Activated naive CD4-positive, alpha-beta T cell treated with anti-CD3 and anti-CD28 coated beads, Interleukin-2, amount 50 U/mL, for 24 hours (primary cell): ENCODE data around the gene SKIDA1.

ENCODE experiments used
- H3K27ac Mint-ChIP-seq: one replicate; pipeline ENCODE4 v1.8.0; 2021; ENCODE audit warnings: mild to moderate bottlenecking, mixed read lengths
- H3K27me3 Mint-ChIP-seq: one replicate; pipeline ENCODE4 v1.8.0; 2021; ENCODE audit warnings: mixed read lengths
- H3K36me3 Mint-ChIP-seq: one replicate; pipeline ENCODE4 v1.8.0; 2021; ENCODE audit warnings: mixed read lengths
- H3K4me1 Mint-ChIP-seq: one replicate; pipeline ENCODE4 v1.8.0; 2021; ENCODE audit warnings: mixed read lengths
- H3K4me3 Mint-ChIP-seq: one replicate; pipeline ENCODE4 v1.8.0; 2021; ENCODE audit warnings: mild to moderate bottlenecking, mixed read lengths
- H3K9me3 Mint-ChIP-seq: one replicate; pipeline ENCODE4 v1.8.0; 2021; ENCODE audit warnings: mixed read lengths

SKIDA1 gene

DNA sequence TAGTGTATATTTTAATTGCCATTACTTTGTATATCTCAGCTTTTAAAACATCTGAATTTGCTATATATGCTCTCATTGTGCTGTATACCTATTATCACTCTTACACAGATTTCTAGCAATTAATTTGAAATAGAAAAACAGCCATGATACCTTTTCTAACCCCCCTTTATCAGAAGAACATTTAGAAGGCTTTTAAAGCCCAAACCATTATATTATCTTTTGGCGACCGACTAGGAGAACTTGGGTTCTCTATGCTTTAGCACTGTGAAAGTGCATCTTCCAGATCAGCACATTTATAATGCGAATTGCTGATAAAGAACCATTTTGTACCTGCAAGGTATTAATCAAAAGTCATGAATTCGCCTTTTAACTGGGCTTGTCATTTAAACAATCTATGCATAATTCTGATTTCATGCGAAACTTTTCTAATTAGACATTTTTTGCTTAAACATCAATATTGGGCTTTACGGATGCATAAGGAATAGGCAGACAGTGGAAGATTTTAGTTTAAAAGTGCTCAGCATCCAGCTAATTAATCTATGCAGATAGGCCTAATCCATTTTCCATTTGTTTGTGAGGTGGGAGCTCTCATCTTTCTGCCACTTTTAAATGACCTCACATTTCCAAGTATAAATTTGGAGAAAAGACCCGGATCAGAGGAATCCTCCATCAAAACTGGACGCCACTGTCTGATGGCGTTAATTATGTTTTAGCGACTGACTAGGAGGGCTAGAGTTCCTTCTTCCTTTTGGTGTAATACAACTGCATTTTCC is 7.4 kb upstream of the SKIDA1 start:
- peaks cover 2% of the 10 kb centered on the region for H3K36me3 Mint-ChIP-seq
- no peaks in the 10 kb centered on the region for H3K9me3 Mint-ChIP-seq
- peak overlapping the region; percentile 93 for H3K4me3 Mint-ChIP-seq
- peak overlapping the region; percentile 97 for H3K27ac Mint-ChIP-seq
- H3K27me3 Mint-ChIP-seq = no peaks in the 10 kb centered on the region
- H3K4me1 Mint-ChIP-seq = peaks cover 45% of the 10 kb centered on the region

DNA sequence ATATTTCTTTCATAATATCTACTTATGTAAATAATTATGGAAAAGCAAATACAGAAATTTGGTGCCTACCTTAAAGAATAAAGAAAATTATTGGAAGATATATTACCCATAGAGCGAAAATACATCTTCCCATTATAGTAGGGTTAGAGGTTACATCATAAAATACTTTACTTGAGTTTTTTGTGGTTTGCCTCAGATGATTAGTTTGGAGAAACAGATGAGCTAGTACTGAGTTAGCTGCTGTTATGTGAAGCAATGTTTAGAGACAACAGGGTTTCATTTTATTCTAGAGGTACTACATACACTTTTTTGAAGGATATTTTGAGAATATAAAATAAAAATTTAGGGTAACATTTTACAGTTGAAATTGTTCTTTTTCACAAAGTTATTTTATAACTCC is 5.7 kb upstream of the SKIDA1 start:
- no peaks in the 10 kb centered on the region for H3K9me3 Mint-ChIP-seq
- no peak overlapping the region for H3K27ac Mint-ChIP-seq
- H3K4me1 Mint-ChIP-seq = peaks cover 50% of the 10 kb centered on the region

DNA sequence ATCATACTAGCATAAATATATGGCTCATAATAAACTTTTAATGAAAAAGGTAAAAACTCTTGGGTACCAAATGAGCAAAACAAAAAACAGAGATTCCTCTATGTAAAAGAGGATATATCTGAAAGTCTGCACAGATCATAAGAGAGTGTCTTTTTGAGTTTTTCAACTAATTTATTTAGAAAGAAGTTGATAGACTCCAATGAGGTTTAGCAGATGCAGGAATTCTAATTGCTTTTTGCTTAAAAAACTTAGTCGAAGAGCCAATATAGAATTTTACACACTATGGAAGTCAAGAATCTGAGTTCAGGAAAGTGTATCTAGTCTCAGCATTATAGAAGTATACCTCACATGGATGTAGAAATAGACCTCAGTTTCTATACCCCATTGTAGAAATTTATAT is 5.2 kb upstream of the SKIDA1 start:
- H3K27ac Mint-ChIP-seq = no peak overlapping the region
- H3K9me3 Mint-ChIP-seq = no peaks in the 10 kb centered on the region

More for the DNA sequence above, 5.7 kb upstream of the SKIDA1 start:
- H3K27me3 Mint-ChIP-seq = peaks cover 4% of the 10 kb centered on the region
- no peak overlapping the region for H3K4me3 Mint-ChIP-seq
- peaks cover 2% of the 10 kb centered on the region for H3K36me3 Mint-ChIP-seq

DNA sequence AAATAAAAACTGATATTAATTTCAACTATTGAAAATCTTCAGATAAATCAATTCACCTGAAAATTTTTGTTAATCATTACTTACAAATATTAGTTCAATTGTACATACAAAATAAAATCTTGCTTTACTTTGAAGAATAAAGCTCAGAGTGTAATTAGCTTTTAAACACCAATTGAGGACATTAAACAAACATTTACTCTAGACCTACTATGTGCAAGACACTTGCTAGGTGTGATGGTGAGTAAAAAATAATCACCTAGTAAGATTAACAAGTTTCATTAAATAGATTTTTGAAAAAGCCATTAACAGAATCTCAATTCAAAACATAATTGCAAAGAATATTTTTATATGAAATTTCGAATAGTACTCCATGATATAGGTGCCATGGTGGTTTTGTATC is 4.7 kb upstream of the SKIDA1 start:
- Mint-ChIP-seq H3K36me3 (peaks cover 2% of the 10 kb centered on the region), H3K4me1 (peaks cover 50% of the 10 kb centered on the region), H3K27ac (no peak overlapping the region), H3K27me3 (peaks cover 7% of the 10 kb centered on the region), H3K9me3 (no peaks in the 10 kb centered on the region), H3K4me3 (no peak overlapping the region)

More for the DNA sequence above, 5.2 kb upstream of the SKIDA1 start:
- Mint-ChIP-seq H3K36me3 (peaks cover 2% of the 10 kb centered on the region), H3K27me3 (peaks cover 4% of the 10 kb centered on the region), H3K4me3 (no peak overlapping the region), H3K4me1 (peaks cover 48% of the 10 kb centered on the region)

DNA sequence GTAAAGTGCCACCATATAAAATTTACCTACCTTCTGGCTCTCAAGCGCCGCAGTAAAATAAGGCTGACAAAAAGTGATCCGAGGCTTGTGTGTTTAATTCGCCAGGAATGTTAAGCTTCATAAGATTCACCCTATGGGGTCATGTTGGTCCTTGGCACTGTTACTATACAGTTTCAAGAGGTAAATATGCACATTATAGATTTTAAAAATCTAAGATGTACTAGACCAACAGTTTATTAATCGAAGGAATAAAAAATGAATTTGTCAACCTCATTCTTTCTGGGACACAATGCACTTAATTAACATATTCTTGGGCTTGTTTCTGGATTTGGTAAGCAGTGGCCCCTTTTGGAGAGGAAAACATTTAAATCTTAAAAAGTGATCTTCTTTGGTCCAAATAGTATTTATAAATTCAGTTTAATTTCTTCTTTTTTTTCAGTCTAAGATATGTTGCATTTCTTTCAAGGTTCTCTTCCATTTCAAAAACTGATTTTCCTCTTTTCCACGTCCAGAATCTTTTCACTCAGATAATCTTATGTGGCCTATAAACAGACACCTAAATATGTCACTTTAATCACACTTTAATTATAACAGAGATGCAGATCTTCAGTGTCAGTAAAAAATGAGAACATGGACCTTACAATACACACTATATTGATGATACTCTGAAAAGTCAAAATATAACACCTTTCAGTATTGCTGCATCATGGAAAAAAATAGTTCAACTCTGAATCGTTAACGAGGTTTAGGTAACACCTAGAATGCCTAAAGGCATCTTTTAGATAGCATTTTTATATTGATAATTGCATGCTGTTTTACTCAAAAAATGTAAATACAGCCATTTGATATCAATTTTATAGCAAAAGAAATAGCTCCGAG is 3.8 kb upstream of the SKIDA1 start:
- Mint-ChIP-seq H3K9me3 (no peaks in the 10 kb centered on the region), H3K4me3 (no peak overlapping the region), H3K4me1 (peaks cover 57% of the 10 kb centered on the region)

DNA sequence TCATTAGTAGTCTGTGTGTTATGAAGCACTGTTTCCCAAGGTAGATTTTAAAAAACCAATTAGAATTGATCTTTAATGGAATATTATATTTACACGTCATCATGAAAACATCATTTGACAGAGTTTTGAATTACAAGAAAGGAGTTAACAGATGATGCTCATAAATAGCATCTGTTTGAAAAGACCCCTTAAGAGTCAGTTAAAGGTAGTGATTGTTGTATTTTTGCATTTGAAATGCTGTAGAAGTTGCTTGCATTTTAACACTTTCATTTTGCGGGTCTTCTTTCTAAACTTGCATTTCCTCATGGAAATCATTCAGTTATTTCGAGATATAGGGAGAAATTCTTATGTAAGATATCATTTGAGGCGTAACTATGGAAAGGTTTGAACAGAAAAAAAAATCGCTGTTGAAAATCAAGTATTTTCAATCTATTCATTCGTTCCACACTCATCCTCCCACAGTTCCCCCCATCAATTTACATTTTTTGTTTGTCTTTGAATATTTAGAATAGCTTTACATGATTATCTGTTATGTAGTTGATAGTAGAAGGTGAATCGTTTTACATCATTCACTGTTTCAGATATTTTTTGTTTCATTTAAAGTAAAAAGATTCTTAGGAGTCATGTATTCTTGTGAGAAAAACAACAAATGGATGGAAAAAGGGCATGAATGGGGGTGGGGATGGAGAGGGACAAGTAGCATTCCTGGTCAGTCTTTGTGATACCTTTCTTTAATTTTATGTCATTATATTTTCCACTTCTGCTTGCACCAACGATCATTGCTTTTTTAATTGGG is 3.0 kb upstream of the SKIDA1 start:
- peak overlapping the region; percentile 78 for H3K4me3 Mint-ChIP-seq
- H3K4me1 Mint-ChIP-seq = peaks cover 55% of the 10 kb centered on the region
- H3K27me3 Mint-ChIP-seq = peaks cover 13% of the 10 kb centered on the region
- H3K36me3 Mint-ChIP-seq = peaks cover 2% of the 10 kb centered on the region
- H3K9me3 Mint-ChIP-seq = no peaks in the 10 kb centered on the region
- H3K27ac Mint-ChIP-seq = peak overlapping the region; percentile 30

More for the DNA sequence above, 3.8 kb upstream of the SKIDA1 start:
- H3K27ac Mint-ChIP-seq = no peak overlapping the region
- peaks cover 2% of the 10 kb centered on the region for H3K36me3 Mint-ChIP-seq
- peaks cover 13% of the 10 kb centered on the region for H3K27me3 Mint-ChIP-seq

DNA sequence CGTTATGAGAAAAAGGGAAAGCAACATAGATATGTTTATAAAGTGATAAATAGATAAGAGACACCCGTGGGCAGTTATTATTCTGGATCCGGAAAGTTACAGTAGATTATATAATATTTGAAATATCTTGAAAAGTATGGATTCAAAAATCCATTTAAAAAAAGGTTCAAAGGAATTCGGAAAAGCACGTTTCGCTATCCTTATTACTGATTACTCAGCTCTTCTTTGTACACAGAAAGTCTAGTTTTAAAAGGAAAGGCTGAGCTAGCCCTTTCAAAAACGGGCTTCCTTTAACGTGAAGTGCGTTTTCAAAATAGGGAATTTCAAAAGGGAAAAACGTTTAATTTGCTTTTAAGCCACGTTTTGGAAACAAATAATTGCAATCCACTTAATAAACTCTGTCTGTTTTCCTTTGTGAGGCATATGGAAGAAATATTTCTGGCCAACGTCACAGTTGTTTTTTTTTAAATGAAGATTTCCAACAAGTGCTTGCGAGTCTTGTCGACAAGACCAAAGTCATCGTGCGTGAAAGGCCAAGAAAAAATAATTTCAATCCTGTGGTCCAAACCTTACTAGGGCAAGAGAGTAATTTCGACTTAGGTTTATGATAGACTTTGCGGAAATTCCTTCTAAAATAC is 2.2 kb upstream of the SKIDA1 start:
- Mint-ChIP-seq H3K27me3 (peaks cover 16% of the 10 kb centered on the region), H3K27ac (peak overlapping the region; percentile 30), H3K9me3 (no peaks in the 10 kb centered on the region), H3K36me3 (peaks cover 2% of the 10 kb centered on the region), H3K4me3 (peak overlapping the region; percentile 78), H3K4me1 (peaks cover 48% of the 10 kb centered on the region)

DNA sequence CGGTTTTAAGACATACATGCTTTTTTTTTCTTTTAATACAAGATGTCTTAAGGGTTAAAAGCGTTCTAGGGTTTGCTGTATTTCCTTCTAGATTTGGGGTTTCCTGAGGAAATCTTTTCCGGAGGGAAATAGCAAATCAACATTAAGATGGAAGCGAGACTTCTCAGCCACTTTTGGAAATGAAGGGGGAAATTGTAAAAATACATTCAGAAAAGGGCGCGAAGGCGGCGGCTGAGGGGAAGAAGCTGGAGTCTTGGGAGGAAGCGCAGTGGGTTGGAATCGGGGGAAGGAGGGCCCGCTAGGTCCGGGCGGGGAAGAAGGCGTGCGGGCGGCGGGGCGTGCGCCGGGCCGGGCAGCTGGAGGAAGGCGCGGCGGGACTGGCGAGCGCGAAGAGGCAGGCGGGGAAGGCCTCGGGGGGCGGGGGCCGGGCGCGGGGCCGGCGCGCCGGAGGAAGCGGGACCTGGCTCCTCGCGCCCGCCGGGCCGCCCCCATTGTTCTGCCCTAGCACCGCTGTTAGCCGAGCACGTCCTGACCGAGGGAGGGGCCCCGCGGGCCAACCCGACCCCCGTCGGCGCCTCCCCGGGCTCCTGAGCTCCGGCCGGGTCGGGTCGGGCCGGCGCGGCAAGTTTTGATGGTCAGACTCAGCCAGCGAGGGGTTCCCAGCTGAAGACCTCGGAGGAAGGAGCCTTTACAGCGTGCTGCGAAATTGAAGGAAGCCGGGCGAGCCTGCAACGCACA is 1.5 kb upstream of the SKIDA1 start:
- Mint-ChIP-seq H3K36me3 (peaks cover 2% of the 10 kb centered on the region), H3K4me3 (peak overlapping the region; percentile 95), H3K4me1 (peaks cover 45% of the 10 kb centered on the region), H3K27ac (peak overlapping the region; percentile 98), H3K27me3 (peaks cover 17% of the 10 kb centered on the region), H3K9me3 (no peaks in the 10 kb centered on the region)

DNA sequence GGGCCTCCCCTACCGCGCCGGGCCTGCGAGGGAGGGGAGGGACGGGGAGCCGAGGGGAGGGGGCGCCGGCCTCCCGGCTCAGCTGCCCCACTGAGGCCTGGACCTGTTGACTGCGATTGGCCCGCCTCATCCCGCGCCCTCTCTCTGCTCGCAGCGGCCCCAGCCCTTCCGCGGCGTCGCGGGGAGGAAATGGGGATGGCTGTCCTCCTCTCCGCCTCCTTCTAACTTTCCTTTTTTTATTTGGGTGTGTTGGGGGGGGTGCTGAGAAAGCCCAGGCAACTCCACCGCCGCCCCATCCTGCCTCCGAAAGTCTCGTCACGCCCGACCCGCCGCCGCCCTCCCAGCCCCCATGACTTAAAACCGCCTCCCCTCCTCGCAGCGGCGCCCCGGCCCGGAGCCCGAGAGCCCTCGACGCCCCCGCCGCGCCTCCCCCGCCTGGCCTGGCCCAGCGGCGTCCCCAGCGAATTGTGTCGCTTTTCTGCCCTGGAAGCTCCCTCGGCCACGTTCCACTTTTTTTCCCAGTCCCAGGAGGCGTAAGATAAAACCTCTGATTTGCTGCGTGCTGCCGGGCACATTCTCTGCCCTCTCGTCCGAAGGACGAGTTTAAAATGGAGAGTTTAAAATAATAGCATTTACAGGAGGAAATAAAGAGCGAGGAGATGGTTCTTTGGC is 842 bp upstream of the SKIDA1 start:
- peaks cover 45% of the 10 kb centered on the region for H3K4me1 Mint-ChIP-seq
- H3K9me3 Mint-ChIP-seq = no peaks in the 10 kb centered on the region
- peaks cover 2% of the 10 kb centered on the region for H3K36me3 Mint-ChIP-seq
- peak overlapping the region; percentile 98 for H3K27ac Mint-ChIP-seq
- H3K4me3 Mint-ChIP-seq = peak overlapping the region; percentile 95
- H3K27me3 Mint-ChIP-seq = peaks cover 22% of the 10 kb centered on the region

DNA sequence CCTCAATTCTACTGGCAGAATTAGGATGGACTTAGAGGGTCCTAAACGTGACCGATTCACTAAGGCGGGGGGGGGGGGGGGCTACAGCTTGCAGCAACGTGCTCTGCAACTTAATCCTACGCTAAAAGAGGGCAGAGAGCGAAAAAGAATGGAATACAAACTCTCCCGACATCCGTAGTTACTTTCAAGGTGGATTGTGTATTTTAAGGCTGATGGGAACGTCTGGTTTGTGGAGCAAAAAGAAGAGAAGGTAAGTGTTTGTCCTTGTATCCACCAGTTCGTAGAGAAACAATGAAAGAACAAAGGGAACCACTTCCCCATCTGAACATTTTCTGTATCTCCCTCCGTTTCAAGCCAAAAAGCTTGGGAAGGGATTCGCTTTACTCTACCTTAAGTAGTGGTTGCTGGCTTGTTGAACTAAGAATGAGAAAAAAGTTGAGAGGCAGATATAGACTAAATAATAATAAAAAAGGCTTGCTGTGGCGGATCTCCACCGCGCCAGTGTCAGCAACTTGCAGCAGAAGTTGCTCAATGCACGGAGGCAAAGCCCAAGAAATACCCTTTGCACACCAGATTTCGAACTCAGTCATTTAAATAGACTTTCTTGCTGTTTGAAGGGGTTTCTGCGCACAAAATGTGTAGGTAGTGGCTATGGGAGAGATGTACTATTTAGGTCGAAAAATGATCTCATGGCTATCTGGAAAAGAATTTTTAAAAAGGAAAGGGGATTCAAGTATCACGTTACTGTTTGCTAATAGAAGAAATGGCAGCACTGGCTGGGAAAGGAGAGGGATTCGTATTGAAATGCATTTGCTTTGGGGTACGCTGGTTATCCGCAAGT is 736 bp downstream of the SKIDA1 start:
- H3K27me3 Mint-ChIP-seq = peaks cover 37% of the 10 kb centered on the region
- peak overlapping the region; percentile 92 for H3K4me3 Mint-ChIP-seq
- H3K4me1 Mint-ChIP-seq = peaks cover 53% of the 10 kb centered on the region
- peak overlapping the region; percentile 99 for H3K27ac Mint-ChIP-seq
- H3K36me3 Mint-ChIP-seq = peaks cover 2% of the 10 kb centered on the region
- no peaks in the 10 kb centered on the region for H3K9me3 Mint-ChIP-seq

DNA sequence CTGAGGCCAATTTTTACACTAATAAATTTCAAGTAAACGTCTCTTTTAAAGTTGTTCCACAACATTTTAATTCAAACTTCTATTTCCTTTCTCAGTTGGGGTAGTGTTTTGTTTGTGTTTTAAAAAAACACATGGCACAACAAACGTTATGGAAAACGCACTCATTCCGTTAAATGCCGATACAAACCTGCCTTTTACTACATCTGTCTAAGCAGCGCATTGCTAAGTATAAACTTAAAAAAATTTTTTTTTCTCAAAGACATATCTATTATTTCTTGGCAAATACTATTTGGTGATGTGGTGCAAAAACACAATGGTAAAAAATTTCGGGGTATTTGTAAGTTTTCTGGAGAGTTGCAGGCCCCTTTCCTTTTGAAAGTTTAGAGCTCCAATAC is 1.4 kb downstream of the SKIDA1 start:
- H3K27me3 Mint-ChIP-seq = peaks cover 42% of the 10 kb centered on the region

DNA sequence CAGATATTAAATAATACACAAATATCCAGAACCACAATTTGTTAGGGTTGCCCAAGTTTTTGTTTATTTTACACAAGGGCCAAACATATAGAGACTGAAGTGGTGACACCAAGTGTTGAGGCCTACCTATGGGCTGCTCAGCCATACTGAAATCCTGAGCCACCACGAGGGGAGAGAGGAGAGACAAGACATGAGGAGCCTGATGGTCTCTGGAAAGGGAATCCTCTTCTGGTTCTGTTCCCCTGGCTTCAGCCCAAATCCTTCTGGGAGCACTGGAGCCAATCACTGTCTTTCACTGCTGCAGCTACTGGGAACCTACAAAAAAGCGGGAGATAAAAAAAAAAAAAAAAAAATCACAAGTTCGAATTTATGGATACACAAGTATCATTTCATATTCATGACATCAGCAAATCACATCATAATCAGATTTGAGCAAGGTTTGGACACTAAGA is 1.9 kb downstream of the SKIDA1 start:
- Mint-ChIP-seq H3K36me3 (peaks cover 2% of the 10 kb centered on the region), H3K4me3 (peak overlapping the region; percentile 38), H3K4me1 (peaks cover 53% of the 10 kb centered on the region), H3K27ac (no peak overlapping the region), H3K27me3 (peaks cover 45% of the 10 kb centered on the region), H3K9me3 (no peaks in the 10 kb centered on the region)

More for the DNA sequence above, 1.4 kb downstream of the SKIDA1 start:
- Mint-ChIP-seq H3K36me3 (peaks cover 2% of the 10 kb centered on the region), H3K4me1 (peaks cover 54% of the 10 kb centered on the region), H3K4me3 (no peak overlapping the region), H3K9me3 (no peaks in the 10 kb centered on the region), H3K27ac (no peak overlapping the region)

DNA sequence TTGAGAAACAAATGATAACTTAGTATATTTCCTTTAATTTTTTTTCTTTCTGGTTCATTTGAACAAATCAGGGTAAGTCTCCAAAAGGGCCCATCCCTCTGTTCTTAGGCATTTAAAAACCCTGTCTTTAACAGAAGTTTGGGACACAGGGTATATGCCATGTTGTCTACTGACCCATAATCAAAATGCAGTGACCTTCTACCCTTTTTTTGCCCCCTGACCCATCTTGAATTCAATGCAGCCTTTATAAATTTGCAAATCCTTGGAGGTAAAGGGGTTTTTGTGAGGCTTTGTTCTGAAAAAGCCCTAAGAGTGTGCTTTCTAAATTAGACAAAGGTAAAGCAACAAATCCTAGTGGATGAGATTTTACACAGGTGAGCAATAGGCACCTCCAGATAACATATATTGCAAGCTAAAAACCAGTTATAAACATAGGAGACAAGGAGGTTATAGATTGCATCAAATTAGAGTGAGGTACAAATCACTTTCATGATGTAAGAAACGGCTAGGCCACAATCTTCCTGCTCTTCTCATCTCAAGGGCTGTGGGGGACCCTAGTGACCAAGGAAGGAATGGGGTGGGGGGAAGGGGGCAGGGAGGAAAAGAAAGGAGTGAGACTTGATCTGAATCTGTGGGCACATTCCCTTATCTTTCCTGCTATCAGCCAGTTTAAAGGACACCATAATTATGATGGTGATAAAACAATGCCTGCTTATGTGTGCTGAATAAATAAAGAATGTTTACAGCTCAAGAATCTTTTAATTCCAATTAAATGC is 2.7 kb downstream of the SKIDA1 start:
- Mint-ChIP-seq H3K27ac (no peak overlapping the region), H3K36me3 (peaks cover 2% of the 10 kb centered on the region), H3K27me3 (peaks cover 52% of the 10 kb centered on the region), H3K9me3 (no peaks in the 10 kb centered on the region), H3K4me1 (peaks cover 52% of the 10 kb centered on the region), H3K4me3 (no peak overlapping the region)
